HepG2 (cell line): ENCODE measurements around the gene CBX2. TPM values are rescaled to one million over a fixed set of nuclear protein-coding genes. Genes with fewer than 3 reads are reported as not detected.
A peak's percentile ranks its signal among the peaks of the same experiment; 100 is the strongest.

Experiments
- CENPX ChIP-seq: sonication (generic); formaldehyde crosslinking; IDR thresholded peaks from 2 replicates; pipeline ENCODE4 v1.9.0; 2021; ENCODE audit warnings: mild to moderate bottlenecking, missing genetic modification reagents, moderate library complexity
- CHD2 ChIP-seq: IDR thresholded peaks from 2 replicates; pipeline ENCODE4 v1.6.1; 2011; ENCODE audit warnings: low read depth, low read length, improper control_type of control experiment
- FOXC1 ChIP-seq: sonication (generic); formaldehyde crosslinking; IDR thresholded peaks from 2 replicates; pipeline ENCODE4 v1.8.0; 2022; ENCODE audit warnings: mild to moderate bottlenecking, missing genetic modification reagents, borderline replicate concordance
- GATAD1 ChIP-seq: IDR thresholded peaks from 2 replicates; pipeline ENCODE4 v1.6.1; 2016; ENCODE audit warnings: missing genetic modification reagents, missing compliant biosample characterization
- MAFF ChIP-seq: IDR thresholded peaks from 2 replicates; pipeline ENCODE4 v1.6.1; 2011; ENCODE audit warnings: low read depth, low read length, improper control_type of control experiment
- MTF2 ChIP-seq: sonication (generic); formaldehyde crosslinking; IDR thresholded peaks from 2 replicates; pipeline ENCODE4 v1.5.0; 2020; ENCODE audit warnings: missing genetic modification reagents, borderline replicate concordance
- PAWR ChIP-seq: sonication (generic); formaldehyde crosslinking; IDR thresholded peaks from 2 replicates; pipeline ENCODE4 v1.4.0; 2020; ENCODE audit warnings: missing genetic modification reagents, mild to moderate bottlenecking, borderline replicate concordance
- SALL1 ChIP-seq: sonication (generic); formaldehyde crosslinking; IDR thresholded peaks from 2 replicates; pipeline ENCODE4 v1.8.0; 2022; ENCODE audit warnings: mild to moderate bottlenecking, missing genetic modification reagents
- SMARCC2 ChIP-seq: fragments of 450-650 bp; IDR thresholded peaks from 2 replicates; pipeline ENCODE4 v1.6.1; 2017; ENCODE audit warnings: antibody characterized with exemption, mild to moderate bottlenecking
- ZFP90 ChIP-seq: sonication (generic); formaldehyde crosslinking; IDR thresholded peaks from 2 replicates; pipeline ENCODE4 v1.8.0; 2022; ENCODE audit warnings: missing genetic modification reagents, mild to moderate bottlenecking, inconsistent platforms, borderline replicate concordance
- ZIK1 ChIP-seq: sonication (generic); formaldehyde crosslinking; IDR thresholded peaks from 2 replicates; pipeline ENCODE4 v1.5.0; 2020; ENCODE audit warnings: mild to moderate bottlenecking, low read depth, missing genetic modification reagents, borderline replicate concordance
- polyA plus RNA-seq, 8 experiments: library from polyadenylated mRNA; depleted of rRNA in 3 of 8; stranded (reverse) in 7 of 8; unstranded in 1 of 8; fragments of >200 nt; fragmentation: Illumina TruSeq in 4 of 8; extraction: Trizol in 4 of 8; gene quantifications; 2 replicates each; pipeline versions ENCODE4 v1.2.1 to v1.2.3, GENCODE V29; 2011 to 2016; ENCODE audit warnings: low read depth in 4 of 8, missing spikeins in 1 of 8, mixed read lengths in 1 of 8; ENCODE audit not compliant: insufficient read depth in 1 of 8
- total RNA-seq, 5 experiments: library from RNA; depleted of rRNA; stranded (reverse); fragments of >200 nt; fragmentation: Illumina TruSeq; extraction: Trizol; gene quantifications; 2 replicates each; pipeline ENCODE4 v1.2.3, GENCODE V29; 2016; ENCODE audit warnings: low read depth in 1 of 5
- TF ChIP-seq, protein P1 (sequence below): sonication (generic); formaldehyde crosslinking; IDR thresholded peaks from 2 replicates; pipeline ENCODE4 v1.4.0; 2020; ENCODE audit warnings: mild to moderate bottlenecking, missing genetic modification reagents
- TF ChIP-seq, protein P2 (sequence below), 2 experiments: sonication (generic) in 1 of 2; formaldehyde crosslinking in 1 of 2; IDR thresholded peaks; 2 replicates each; pipeline versions ENCODE4 v1.4.0 to v1.6.1; 2018 to 2020; ENCODE audit warnings: missing genetic modification reagents in 2 of 2, borderline replicate concordance in 1 of 2, low read depth in 1 of 2, mild to moderate bottlenecking in 1 of 2, missing biosample characterization in 1 of 2
- TF ChIP-seq, protein P3 (sequence below): sonication (generic); formaldehyde crosslinking; IDR thresholded peaks from 2 replicates; pipeline ENCODE4 v1.4.0; 2020; ENCODE audit warnings: missing genetic modification reagents; ENCODE audit errors: not compliant biosample characterization
- TF ChIP-seq, protein P4 (sequence below): sonication (generic); formaldehyde crosslinking; IDR thresholded peaks from 2 replicates; pipeline ENCODE4 v1.4.0; 2020; ENCODE audit warnings: missing genetic modification reagents, mild to moderate bottlenecking, borderline replicate concordance
- TF ChIP-seq, protein P5 (sequence below): fragments of 450-650 bp; IDR thresholded peaks from 2 replicates; pipeline ENCODE4 v1.6.1; 2016
- TF ChIP-seq, protein P6 (sequence below): sonication (generic); formaldehyde crosslinking; IDR thresholded peaks from 2 replicates; pipeline ENCODE4 v1.4.0; 2020; ENCODE audit warnings: missing genetic modification reagents

CBX2 gene
- total and polyA plus RNA-seq, 2 of the 13 experiments (the other 11 are each of a cell fraction or from before 2014, with no cell fraction given) = 14.5 to 31.1 TPM

DNA sequence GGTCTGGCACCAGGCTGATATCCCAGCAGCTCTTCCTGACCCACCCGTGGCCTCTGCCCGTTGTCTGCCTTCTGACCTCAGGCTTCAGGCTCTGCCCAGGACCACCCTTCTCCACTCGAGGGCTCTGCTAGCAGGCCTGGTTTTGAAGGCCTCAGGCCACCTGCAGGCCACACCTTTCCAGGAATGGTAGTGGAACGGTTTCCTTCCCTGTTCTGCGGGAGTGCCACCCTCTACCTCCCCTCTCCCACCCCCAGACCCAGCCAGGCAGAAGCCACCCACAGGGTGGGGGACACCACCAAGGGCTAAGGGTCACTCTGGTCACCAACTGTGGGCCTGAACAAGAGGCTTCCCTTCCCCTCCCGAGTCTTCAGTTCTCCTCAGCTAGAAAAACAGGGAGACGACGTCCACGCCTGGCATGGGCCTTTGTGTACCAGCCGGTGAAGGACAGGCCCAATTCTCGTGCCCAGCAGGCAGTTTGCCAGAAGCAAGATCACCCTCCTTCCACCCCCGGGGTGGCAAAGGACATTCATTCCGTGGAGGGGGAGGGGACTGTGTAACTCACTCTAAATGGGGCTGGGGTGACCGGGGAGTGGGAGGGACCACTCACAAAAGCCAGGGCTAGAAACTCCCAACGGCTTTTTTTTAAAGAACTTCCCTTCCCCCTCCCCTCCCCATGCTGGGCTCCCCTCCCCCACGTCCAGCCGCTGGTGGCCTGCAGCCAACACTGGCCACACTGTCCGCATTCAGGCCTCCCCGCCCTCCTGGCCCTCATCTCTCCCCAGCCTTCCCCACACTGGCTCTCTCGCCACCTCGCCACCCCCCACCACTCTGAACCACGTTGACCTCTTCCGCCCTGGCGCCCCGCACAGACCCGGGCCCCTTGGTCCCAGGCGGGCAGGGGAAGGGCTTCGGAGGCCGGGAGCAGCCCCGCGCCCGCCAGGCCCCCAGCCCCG, 53.6 kb downstream of the CBX2 start (continued):
- TF ChIP-seq, protein P1, sequence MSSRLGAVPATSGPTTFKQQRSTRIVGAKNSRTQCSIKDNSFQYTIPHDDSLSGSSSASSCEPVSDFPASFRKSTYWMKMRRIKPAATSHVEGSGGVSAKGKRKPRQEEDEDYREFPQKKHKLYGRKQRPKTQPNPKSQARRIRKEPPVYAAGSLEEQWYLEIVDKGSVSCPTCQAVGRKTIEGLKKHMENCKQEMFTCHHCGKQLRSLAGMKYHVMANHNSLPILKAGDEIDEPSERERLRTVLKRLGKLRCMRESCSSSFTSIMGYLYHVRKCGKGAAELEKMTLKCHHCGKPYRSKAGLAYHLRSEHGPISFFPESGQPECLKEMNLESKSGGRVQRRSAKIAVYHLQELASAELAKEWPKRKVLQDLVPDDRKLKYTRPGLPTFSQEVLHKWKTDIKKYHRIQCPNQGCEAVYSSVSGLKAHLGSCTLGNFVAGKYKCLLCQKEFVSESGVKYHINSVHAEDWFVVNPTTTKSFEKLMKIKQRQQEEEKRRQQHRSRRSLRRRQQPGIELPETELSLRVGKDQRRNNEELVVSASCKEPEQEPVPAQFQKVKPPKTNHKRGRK (CRISPR knock-in tag) = no peak
- TF ChIP-seq CHD2 (peak; percentile 76), MTF2 (CRISPR knock-in tag) (peak; percentile 98), FOXC1 (CRISPR knock-in tag) (peak; percentile 84), SALL1 (CRISPR knock-in tag) (peak; percentile 51), MAFF (no peak), PAWR (CRISPR knock-in tag) (0 out of 2 replicates have a peak, but pooled peaks have one; percentile 72), ZIK1 (no peak), SMARCC2 (no peak), CENPX (CRISPR knock-in tag) (no peak), GATAD1 (0 out of 2 replicates have a peak, but pooled peaks have one; percentile 8), ZFP90 (CRISPR knock-in tag) (no peak)
- TF ChIP-seq, protein P2, sequence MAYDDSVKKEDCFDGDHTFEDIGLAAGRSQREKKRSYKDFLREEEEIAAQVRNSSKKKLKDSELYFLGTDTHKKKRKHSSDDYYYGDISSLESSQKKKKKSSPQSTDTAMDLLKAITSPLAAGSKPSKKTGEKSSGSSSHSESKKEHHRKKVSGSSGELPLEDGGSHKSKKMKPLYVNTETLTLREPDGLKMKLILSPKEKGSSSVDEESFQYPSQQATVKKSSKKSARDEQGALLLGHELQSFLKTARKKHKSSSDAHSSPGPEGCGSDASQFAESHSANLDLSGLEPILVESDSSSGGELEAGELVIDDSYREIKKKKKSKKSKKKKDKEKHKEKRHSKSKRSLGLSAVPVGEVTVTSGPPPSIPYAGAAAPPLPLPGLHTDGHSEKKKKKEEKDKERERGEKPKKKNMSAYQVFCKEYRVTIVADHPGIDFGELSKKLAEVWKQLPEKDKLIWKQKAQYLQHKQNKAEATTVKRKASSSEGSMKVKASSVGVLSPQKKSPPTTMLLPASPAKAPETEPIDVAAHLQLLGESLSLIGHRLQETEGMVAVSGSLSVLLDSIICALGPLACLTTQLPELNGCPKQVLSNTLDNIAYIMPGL (CRISPR knock-in tag; IDR thresholded peaks at IDR 0.05; ENCODE audit: borderline replicate concordance in 1 of 2, low read depth in 1 of 2) = peak; percentile 20 to 66; a peak in 2 of 4 replicates
- TF ChIP-seq, protein P3, sequence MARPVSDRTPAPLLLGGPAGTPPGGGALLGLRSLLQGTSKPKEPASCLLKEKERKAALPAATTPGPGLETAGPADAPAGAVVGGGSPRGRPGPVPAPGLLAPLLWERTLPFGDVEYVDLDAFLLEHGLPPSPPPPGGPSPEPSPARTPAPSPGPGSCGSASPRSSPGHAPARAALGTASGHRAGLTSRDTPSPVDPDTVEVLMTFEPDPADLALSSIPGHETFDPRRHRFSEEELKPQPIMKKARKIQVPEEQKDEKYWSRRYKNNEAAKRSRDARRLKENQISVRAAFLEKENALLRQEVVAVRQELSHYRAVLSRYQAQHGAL (CRISPR knock-in tag) = no peak
- TF ChIP-seq, protein P4, sequence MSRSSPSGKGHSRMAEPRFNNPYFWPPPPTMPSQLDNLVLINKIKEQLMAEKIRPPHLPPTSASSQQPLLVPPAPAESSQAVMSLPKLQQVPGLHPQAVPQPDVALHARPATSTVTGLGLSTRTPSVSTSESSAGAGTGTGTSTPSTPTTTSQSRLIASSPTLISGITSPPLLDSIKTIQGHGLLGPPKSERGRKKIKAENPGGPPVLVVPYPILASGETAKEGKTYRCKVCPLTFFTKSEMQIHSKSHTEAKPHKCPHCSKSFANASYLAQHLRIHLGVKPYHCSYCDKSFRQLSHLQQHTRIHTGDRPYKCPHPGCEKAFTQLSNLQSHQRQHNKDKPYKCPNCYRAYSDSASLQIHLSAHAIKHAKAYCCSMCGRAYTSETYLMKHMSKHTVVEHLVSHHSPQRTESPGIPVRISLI (CRISPR knock-in tag) = peak; percentile 87
- TF ChIP-seq, protein P5, sequence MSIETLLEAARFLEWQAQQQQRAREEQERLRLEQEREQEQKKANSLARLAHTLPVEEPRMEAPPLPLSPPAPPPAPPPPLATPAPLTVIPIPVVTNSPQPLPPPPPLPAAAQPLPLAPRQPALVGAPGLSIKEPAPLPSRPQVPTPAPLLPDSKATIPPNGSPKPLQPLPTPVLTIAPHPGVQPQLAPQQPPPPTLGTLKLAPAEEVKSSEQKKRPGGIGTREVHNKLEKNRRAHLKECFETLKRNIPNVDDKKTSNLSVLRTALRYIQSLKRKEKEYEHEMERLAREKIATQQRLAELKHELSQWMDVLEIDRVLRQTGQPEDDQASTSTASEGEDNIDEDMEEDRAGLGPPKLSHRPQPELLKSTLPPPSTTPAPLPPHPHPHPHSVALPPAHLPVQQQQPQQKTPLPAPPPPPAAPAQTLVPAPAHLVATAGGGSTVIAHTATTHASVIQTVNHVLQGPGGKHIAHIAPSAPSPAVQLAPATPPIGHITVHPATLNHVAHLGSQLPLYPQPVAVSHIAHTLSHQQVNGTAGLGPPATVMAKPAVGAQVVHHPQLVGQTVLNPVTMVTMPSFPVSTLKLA = no peak
- TF ChIP-seq, protein P6, sequence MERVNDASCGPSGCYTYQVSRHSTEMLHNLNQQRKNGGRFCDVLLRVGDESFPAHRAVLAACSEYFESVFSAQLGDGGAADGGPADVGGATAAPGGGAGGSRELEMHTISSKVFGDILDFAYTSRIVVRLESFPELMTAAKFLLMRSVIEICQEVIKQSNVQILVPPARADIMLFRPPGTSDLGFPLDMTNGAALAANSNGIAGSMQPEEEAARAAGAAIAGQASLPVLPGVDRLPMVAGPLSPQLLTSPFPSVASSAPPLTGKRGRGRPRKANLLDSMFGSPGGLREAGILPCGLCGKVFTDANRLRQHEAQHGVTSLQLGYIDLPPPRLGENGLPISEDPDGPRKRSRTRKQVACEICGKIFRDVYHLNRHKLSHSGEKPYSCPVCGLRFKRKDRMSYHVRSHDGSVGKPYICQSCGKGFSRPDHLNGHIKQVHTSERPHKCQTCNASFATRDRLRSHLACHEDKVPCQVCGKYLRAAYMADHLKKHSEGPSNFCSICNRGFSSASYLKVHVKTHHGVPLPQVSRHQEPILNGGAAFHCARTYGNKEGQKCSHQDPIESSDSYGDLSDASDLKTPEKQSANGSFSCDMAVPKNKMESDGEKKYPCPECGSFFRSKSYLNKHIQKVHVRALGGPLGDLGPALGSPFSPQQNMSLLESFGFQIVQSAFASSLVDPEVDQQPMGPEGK = peak; percentile 93
